Heart right ventricle (tissue), 16 donors: ENCODE measurements around the gene RPGRIP1. TPM values are rescaled to one million over a fixed set of nuclear protein-coding genes. Genes with fewer than 3 reads are reported as not detected.
"Not testable (repeated sequence)": the region's sequence is repeated elsewhere in the genome, so short reads cannot be mapped to it uniquely, and the experiment has no call there.

ENCODE experiments used
- ATAC-seq, 8 donors: fragments of 200-7000 bp; cut with Tn5 transposase; one replicate each; pipeline ENCODE4 v1.9.1; 2020; ENCODE audit warnings: mild to moderate bottlenecking in 8 of 8, moderate library complexity in 8 of 8, moderate number of reproducible peaks in 1 of 8
- DNase-seq, 2 donors: peaks; one replicate each; pipeline ENCODE4 v3.0.0-alpha.2; 2020
- H3K27ac ChIP-seq, 10 donors: fragments of 200-600 bp; sonication (generic) in 2 of 10; one replicate each; pipeline versions ENCODE4 v1.5.0 to v1.8.0; 2020 to 2022; ENCODE audit warnings: mild to moderate bottlenecking in 3 of 10
- H3K27me3 ChIP-seq, 7 donors: fragments of 200-600 bp; one replicate each; pipeline ENCODE4 v1.8.0; 2021 to 2022; ENCODE audit warnings: mild to moderate bottlenecking in 2 of 7
- H3K36me3 ChIP-seq, 9 donors: fragments of 200-600 bp; sonication (generic) in 1 of 9; one replicate each; pipeline versions ENCODE4 v1.5.0 to v1.8.0; 2020 to 2022; ENCODE audit warnings: mild to moderate bottlenecking in 2 of 9
- H3K4me1 ChIP-seq, 9 donors: fragments of 200-600 bp; sonication (generic) in 1 of 9; one replicate each; pipeline versions ENCODE4 v1.5.0 to v1.8.0; 2020 to 2022; ENCODE audit warnings: mild to moderate bottlenecking in 4 of 9
- H3K4me3 ChIP-seq, 10 donors: fragments of 200-600 bp; sonication (generic) in 2 of 10; one replicate each; pipeline versions ENCODE4 v1.5.0 to v1.8.0; 2020 to 2022; ENCODE audit warnings: mild to moderate bottlenecking in 7 of 10, moderate library complexity in 2 of 10
- H3K9me3 ChIP-seq, 11 donors: fragments of 200-600 bp in 10 of 11; sonication (generic) in 2 of 11; one replicate each; pipeline versions ENCODE4 v1.5.0 to v1.8.0; 2013 to 2022; ENCODE audit warnings: mild to moderate bottlenecking in 2 of 11, control low read depth in 1 of 11, moderate library complexity in 1 of 11
- WGBS, 2 donors: extraction: QIAGEN DNeasy Blood & Tissue Kit; methylation state at CpG; one replicate each; pipeline ENCODE4 v1.1.7; 2013; ENCODE audit warnings: inconsistent platforms in 1 of 2; 5-methylcytosine and 5-hydroxymethylcytosine counted together
- intact Hi-C, 10 donors: fragments of 100-400 bp; cut with DNase I; formaldehyde crosslinking; loops; one replicate each; pipeline versions ENCODE4 v1.11.1 to v1.14.2; 2022
- polyA plus RNA-seq, 2 donors: library from polyadenylated mRNA; stranded (reverse); fragments of 200-250 nt; gene quantifications; one replicate each; pipeline ENCODE4 v1.2.3, GENCODE V29; 2013
- total RNA-seq, 10 donors: library from RNA; stranded (reverse); fragmentation: NEBNext Ultra II Directional in 3 of 10; extraction: Animal tissue kit (Norgen Biotek cat#: 25700) in 3 of 10; gene quantifications; one replicate each; pipeline versions ENCODE4 v1.2.1 to v1.2.4, GENCODE V29; 2021 to 2023
- TF ChIP-seq, protein P1 (sequence below), 9 donors: fragments of 200-600 bp; sonication (generic) in 2 of 9; IDR thresholded peaks; one replicate each; pipeline versions ENCODE4 v1.5.0 to v1.8.0; 2021 to 2022; ENCODE audit warnings: antibody characterized with exemption in 9 of 9, mild to moderate bottlenecking in 5 of 9, moderate library complexity in 1 of 9
- donor health status: Arrhythmogenic right ventricular cardiomyopathy.
- donor health status: ischemic (EF 13 %, LVEDD 7.1; RV severe dilation, severe dysfunction).
- donor health status: healthy with polysubstance abuse.
- donor health status: DM: no; HTN: yes; CAD: no.
- donor health status: DM: no; HTN: no; CAD: no.
- donor health status: ischemic (EF 25% LVEDD 6.9; RV normal size, moderate dysfunction).
- donor health status: ischemic (EF 25% LVEDD 5.7; RV mildly dilated, moderate dysfunction).
- donor health status: healthy.
- donor health status: DM: yes; HTN: yes; CAD: no.
- donor health status: Ischemic cardiomyopathy.
- donor health status: ischemic (EF 35%, LVEDD 5.7; RV mildly dilated, moderate dysfunction).
- donor health status: nonischemic (EF 11% LVEDD 7.7; RV severe dilation, severe dysfunction).
- donor health status: DM: yes; HTN: yes; CAD: no.
- donor health status: PGD.
- donor health status: ischemic (EF 29% LVEDD 5.4; RV normal size, mild dysfunction).
- donor health status: nonischemic (EF 23%, LVEDD 6.1; RV moderate dilation, normal function).

RPGRIP1 gene
- total and polyA plus RNA-seq, 12 donors, result 0.12 to 0.85 (median 0.34) TPM; not detected in 1

- Histone ChIP-seq H3K4me3 (peak overlapping the region; percentile 62 to 97 (median 79)), H3K4me1 (peaks cover 4 to 56% (median 50%) of the 10 kb centered on the region in 9 donors), H3K9me3 (no peaks in the 10 kb centered on the region), H3K27me3 (no peaks in the 10 kb centered on the region), H3K36me3 (peaks cover 0 to 42% (median 10%) of the 10 kb centered on the region in 9 donors), H3K27ac (peak overlapping the region; percentile 83 to 97 (median 92))
- ATAC-seq (peak in 5 of 8 donors; percentile 4 to 40 (median 16)), DNase-seq (peak in 1 of 2 donors; percentile 40)
- WGBS, 2 donors, result 0 to 1% methylated on average over 24 of the region's 24 CpGs
- intact Hi-C loops, result loop anchor here in 3 of 10 donors (1.0 to 10.0 kb wide), 3 partner anchors 20 to 116 kb away; partner anchors contain the start of gene SUPT16H (in 2 of the 3)
- TF ChIP-seq, protein P1, sequence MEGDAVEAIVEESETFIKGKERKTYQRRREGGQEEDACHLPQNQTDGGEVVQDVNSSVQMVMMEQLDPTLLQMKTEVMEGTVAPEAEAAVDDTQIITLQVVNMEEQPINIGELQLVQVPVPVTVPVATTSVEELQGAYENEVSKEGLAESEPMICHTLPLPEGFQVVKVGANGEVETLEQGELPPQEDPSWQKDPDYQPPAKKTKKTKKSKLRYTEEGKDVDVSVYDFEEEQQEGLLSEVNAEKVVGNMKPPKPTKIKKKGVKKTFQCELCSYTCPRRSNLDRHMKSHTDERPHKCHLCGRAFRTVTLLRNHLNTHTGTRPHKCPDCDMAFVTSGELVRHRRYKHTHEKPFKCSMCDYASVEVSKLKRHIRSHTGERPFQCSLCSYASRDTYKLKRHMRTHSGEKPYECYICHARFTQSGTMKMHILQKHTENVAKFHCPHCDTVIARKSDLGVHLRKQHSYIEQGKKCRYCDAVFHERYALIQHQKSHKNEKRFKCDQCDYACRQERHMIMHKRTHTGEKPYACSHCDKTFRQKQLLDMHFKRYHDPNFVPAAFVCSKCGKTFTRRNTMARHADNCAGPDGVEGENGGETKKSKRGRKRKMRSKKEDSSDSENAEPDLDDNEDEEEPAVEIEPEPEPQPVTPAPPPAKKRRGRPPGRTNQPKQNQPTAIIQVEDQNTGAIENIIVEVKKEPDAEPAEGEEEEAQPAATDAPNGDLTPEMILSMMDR (IDR thresholded peaks at IDR 0.05), result no peak
These were observed 11.1 kb upstream of the RPGRIP1 start for GRCh38 chr14:21268617-21269251.

DNA sequence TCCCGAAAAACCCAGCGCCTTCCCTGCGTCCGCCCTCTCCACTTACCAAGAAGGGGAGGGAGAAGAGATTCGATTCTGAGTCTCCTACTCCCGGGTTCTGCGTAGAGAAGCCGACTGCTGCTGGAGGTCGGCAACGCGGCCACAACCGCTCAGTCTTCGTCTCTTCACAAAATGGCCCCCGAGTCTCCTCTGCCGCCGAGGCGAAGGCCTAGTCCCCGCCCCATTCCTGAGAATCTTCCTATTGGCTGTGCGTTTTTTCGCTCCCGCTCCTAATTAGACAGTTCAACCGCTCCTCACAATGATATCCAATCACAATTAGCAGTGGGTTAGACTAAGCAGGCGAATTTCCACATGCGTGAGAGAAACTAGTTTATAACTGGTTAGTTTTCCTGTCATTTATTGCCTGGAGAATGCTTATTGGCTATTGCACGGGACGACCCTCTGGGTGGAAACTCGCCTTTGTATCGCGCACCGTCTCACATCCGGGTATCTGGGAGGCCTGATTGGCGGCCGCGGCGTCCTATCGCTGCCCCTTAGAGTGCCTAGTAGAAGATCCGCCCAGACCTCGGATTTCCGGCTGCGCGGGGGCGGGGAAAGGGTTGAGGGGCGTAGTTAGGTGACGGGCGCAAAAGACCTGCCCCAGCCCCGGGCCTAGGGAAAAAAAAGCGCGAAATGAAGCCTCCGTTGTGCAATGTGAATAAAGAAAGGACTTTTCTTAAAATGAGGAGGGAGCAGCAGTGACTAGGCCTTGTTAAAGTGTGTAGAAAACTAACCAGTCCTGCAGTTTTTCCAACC is 10.4 kb upstream of the RPGRIP1 start, which contains the start of gene HNRNPC:
TSS of gene HNRNPC (minus strand) at position 191 of the 795 bp plus-strand sequence. CDS start 35,249 bp downstream, outside the sequence.
- DNase-seq (peak; percentile 100), ATAC-seq (peak; percentile 96 to 99 (median 98))
- Histone ChIP-seq H3K27me3 (no peaks in the 10 kb centered on the region), H3K9me3 (no peaks in the 10 kb centered on the region), H3K27ac (peak within 1 kb of the TSS; percentile 83 to 97 (median 92)), H3K4me3 (peak within 1 kb of the TSS; percentile 62 to 97 (median 79)), H3K4me1 (peaks cover 4 to 49% (median 43%) of the 10 kb centered on the region in 9 donors), H3K36me3 (peaks cover 0 to 34% (median 7%) of the 10 kb centered on the region in 9 donors)
- intact Hi-C loops, result loop anchor here in 3 of 10 donors (5.0 to 10.0 kb wide), 2 partner anchors 38 to 115 kb away; partner anchors contain the start of gene SUPT16H (in 2 of the 3)
- TF ChIP-seq, protein P1 (IDR thresholded peaks at IDR 0.05), result no peak
- WGBS, 2 donors, result 0% methylated on average over 49 of the region's 49 CpGs

DNA sequence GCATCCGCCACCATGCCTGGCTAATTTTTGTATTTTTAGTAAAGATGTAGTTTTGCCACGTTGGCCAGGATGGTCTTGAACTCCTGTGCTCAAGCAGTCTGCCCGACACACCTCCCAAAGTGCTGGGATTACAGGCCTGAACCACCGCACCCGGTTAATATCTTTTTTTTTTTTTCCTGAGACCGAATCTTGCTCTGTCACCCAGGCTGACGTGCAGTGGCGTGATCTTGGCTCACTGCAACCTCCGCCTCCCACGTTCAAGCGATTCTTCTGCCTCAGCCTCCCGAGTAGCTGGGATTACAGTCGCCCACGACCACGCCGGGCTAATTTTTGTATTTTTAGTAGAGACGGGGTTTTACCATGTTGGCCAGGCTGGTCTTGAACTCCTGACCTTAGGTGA is 7.2 kb upstream of the RPGRIP1 start:
- WGBS, 2 donors, result 93 to 96% methylated on average over 17 of the region's 17 CpGs
- not testable (repeated sequence) for H3K9me3 ChIP-seq

GRCh38 chr14:21275261-21275858 is 4.5 kb upstream of the RPGRIP1 start:
- H3K9me3 ChIP-seq, result no peaks in the 10 kb centered on the region

More for the DNA sequence above, 7.2 kb upstream of the RPGRIP1 start:
- H3K36me3 ChIP-seq, H3K27me3 ChIP-seq, H3K4me3 ChIP-seq, intact Hi-C loops, DNase-seq, H3K27ac ChIP-seq, ATAC-seq: not testable (repeated sequence)
- H3K4me1 ChIP-seq, result peaks cover 0 to 22% (median 13%) of the 10 kb centered on the region in 9 donors

More at GRCh38 chr14:21275261-21275858, 4.5 kb upstream of the RPGRIP1 start:
- peaks cover 0 to 9% (median 0%) of the 10 kb centered on the region in 9 donors for H3K4me1 ChIP-seq
- no peak for ATAC-seq
- no peak for DNase-seq
- H3K36me3 ChIP-seq, result no peaks in the 10 kb centered on the region
- no peaks in the 10 kb centered on the region for H3K27me3 ChIP-seq
- H3K27ac ChIP-seq, result peak overlapping the region in 1 of 10 donors; percentile 14
- TF ChIP-seq, protein P1 (IDR thresholded peaks at IDR 0.05), result no peak
- intact Hi-C loops, result no loop called here
- H3K4me3 ChIP-seq, result no peak overlapping the region
- 71 to 78% methylated on average over 9 of the region's 9 CpGs for WGBS, 2 donors
